Dendritic cell treated with granulocyte-macrophage colony-stimulating factor and Interleukin-4, amounts not matched to agents 40 ng/mL and 50 ng/mL, for 4 days (primary cell): Measurements from ENCODE around the gene PIPOX.

ENCODE experiments used
- H3K27ac Mint-ChIP-seq: one replicate; pipeline ENCODE4 v1.8.0; 2022; ENCODE audit warnings: mild to moderate bottlenecking, mixed read lengths
- H3K27me3 Mint-ChIP-seq: one replicate; pipeline ENCODE4 v1.8.0; 2022; ENCODE audit warnings: mild to moderate bottlenecking, mixed read lengths
- H3K36me3 Mint-ChIP-seq: one replicate; pipeline ENCODE4 v1.8.0; 2022; ENCODE audit warnings: low read depth, mixed read lengths
- H3K4me1 Mint-ChIP-seq: one replicate; pipeline ENCODE4 v1.8.0; 2022; ENCODE audit warnings: low read depth, mixed read lengths
- H3K4me3 Mint-ChIP-seq: one replicate; pipeline ENCODE4 v1.8.0; 2022; ENCODE audit warnings: mild to moderate bottlenecking, moderate library complexity, mixed read lengths
- H3K9me3 Mint-ChIP-seq: one replicate; pipeline ENCODE4 v1.8.0; 2022; ENCODE audit warnings: mixed read lengths
- intact Hi-C: fragments of 100-400 bp; cut with micrococcal nuclease; formaldehyde crosslinking; loops from one replicate; pipeline ENCODE4 v1.15.0; 2022

The PIPOX gene

DNA sequence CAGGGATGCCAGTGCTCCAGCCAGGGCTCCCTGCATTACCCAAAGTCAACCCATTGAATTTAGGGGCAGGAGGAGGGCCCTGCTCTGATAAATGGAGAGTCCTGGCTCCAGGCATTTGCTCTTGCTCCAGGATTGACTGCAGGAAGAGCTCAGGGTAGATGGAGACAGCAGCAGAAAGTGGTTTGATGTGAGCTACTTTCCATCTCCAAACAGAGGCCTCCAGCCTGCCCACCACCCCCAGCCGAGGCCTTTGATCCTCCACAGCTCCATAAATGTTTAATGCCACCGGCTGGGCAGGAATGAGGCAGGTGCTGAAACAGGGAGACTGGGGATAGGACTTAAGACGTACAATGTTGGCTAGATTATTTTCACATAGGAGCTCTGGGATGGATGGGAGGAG lies 32.8 kb upstream of the PIPOX start:
- Mint-ChIP-seq H3K27me3 (peaks cover 72% of the 10 kb centered on the region), H3K4me1 (peaks cover 11% of the 10 kb centered on the region), H3K36me3 (no peaks in the 10 kb centered on the region), H3K9me3 (no peaks in the 10 kb centered on the region), H3K27ac (no peak overlapping the region), H3K4me3 (no peak overlapping the region)
- intact Hi-C loops: no loop called here

DNA sequence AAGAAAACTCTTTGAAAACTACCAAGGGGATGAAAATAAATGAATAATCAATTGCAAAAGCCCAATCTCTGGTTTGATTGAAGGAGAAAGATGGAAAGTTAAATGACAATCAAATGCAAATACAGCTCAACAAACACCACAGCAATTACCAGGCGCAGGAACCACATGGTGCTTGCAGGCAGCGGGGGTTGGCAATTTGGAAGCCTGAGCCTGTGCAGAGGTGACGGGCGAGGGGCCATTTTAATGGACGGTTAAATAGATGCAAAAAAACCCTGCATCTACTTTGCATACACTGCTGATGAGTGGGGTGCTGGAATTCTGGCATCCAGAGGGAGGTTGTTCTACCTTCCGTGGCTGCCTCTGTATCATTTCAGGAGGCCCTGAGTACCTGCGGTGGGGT lies 32.4 kb upstream of the PIPOX start:
- no peaks in the 10 kb centered on the region for H3K9me3 Mint-ChIP-seq
- no peak overlapping the region for H3K27ac Mint-ChIP-seq
- H3K4me3 Mint-ChIP-seq: no peak overlapping the region
- H3K27me3 Mint-ChIP-seq: peaks cover 70% of the 10 kb centered on the region
- peaks cover 11% of the 10 kb centered on the region for H3K4me1 Mint-ChIP-seq
- H3K36me3 Mint-ChIP-seq: no peaks in the 10 kb centered on the region
- intact Hi-C loops: no loop called here

DNA sequence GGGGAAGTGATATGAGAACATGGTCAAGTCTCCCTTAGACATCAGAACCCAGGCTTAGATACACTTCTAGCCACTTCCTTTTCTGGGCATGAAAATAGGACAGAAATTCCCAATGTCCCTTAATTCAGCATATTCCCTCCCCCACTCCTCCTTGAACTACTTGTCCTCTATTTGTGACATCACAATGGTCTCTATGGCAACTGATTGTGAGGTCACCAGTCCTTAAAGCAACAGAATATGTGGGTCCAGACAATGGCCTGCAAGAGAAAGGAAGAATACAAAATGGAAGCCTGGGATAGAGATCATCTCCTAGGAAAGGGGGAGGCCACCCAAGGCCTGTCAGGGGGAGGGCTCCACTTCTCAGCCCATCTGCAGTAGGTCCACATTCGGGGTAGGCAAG lies 30.4 kb upstream of the PIPOX start:
- Mint-ChIP-seq H3K9me3 (no peaks in the 10 kb centered on the region), H3K27ac (no peak overlapping the region), H3K27me3 (peaks cover 71% of the 10 kb centered on the region), H3K4me1 (peaks cover 17% of the 10 kb centered on the region), H3K4me3 (no peak overlapping the region), H3K36me3 (no peaks in the 10 kb centered on the region)
- intact Hi-C loops: no loop called here

DNA sequence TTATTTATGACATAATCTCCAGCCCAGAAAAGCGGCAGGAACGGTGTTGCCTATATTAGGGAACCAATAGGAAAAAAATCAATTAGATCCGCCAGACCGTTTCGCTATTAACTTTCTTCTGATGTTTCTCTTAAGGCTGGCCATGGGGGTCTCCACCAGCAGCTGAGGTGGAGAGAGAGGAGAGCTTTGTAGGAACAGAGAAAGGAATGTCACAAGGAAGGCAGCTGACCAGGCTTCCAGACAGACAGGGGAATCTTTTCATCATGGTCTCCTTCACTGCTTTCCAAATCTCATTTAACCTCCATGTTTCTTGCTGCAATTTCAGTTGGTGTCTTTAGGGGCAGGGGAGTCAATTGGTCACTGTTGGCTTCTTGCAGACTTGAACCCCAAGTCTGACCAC lies 28.2 kb upstream of the PIPOX start:
- intact Hi-C loops: no loop called here
- H3K4me3 Mint-ChIP-seq: no peak overlapping the region
- peaks cover 27% of the 10 kb centered on the region for H3K4me1 Mint-ChIP-seq
- no peaks in the 10 kb centered on the region for H3K9me3 Mint-ChIP-seq
- no peaks in the 10 kb centered on the region for H3K36me3 Mint-ChIP-seq
- H3K27ac Mint-ChIP-seq: no peak overlapping the region
- peaks cover 75% of the 10 kb centered on the region for H3K27me3 Mint-ChIP-seq

DNA sequence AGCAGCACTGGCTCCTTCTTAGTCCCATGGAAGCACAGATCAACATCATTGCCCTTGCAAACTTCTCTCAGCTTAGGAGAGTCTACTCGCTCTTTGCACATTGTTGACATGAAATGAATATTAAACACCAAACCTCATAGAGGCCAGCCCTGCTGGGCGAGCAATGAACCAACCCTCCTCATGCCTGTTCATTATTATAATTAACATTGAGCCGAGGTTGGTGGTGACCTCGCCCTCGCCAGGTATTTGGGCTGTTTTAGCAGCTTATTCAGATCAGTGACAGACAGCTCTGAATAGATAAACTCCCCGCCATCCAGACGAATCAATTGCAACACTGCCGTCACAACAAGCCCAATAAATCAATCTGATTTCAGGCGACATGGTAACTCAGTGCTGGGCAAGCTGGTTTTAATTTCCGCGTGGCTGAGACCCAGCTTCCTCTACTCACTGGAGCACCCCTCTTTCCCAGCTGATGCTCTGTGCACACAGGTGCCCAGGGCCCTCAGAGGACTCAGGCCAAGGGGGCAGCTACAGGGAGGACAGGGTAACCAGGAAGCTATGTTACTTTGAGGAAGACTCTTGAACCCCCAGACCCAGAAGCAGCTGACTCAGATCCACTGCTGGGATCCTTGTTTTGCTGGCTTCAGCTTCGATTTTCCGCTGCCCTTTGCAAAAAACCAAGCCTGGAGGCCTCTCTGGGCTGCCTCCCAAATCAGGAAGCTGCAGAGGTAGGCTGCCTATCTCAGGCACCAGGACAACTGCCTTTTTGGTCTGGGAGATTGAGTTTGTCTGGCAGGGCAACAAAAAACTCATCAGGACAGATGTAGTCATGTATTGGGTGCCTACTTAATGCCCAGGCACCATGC lies 26.4 kb upstream of the PIPOX start:
- H3K4me1 Mint-ChIP-seq: peaks cover 44% of the 10 kb centered on the region
- intact Hi-C loops: no loop called here
- no peaks in the 10 kb centered on the region for H3K36me3 Mint-ChIP-seq
- H3K9me3 Mint-ChIP-seq: no peaks in the 10 kb centered on the region
- H3K27me3 Mint-ChIP-seq: peaks cover 75% of the 10 kb centered on the region
- no peak overlapping the region for H3K4me3 Mint-ChIP-seq
- H3K27ac Mint-ChIP-seq: peak overlapping the region; percentile 61

DNA sequence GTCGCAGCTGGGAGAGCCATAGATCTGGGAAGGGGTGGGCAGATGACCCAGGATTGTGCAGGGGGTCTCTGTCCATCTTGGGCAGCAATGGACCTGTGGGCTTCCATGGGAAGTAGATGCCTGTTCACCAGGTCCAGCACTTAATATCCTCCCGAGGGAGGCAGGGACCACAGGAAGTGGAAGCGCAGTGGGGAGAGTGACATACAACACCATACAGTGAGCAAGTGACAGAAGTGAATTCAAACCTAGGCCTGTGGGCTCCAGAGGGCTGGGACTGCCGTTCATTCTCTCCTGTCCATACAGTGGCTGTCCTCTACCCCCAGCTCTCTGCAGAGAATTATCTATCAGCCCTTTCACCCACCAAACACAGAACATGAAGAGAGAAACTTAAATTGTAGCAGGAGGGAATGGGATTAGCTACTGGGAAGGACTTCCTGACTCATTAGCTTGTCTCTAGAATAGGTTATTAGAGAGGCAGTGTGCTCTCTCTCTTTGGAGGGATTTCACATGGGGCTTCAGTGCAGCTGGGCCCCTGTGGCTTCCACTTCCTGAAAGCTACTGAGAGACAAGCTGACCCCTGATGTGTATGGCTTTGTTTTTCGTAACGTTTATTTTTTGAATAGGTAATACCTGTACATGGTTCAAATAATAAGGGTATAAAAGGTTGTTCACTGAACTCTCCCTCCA lies 24.0 kb upstream of the PIPOX start:
- Mint-ChIP-seq H3K4me3 (no peak overlapping the region), H3K27me3 (peaks cover 84% of the 10 kb centered on the region), H3K36me3 (no peaks in the 10 kb centered on the region), H3K27ac (no peak overlapping the region), H3K9me3 (no peaks in the 10 kb centered on the region), H3K4me1 (peaks cover 40% of the 10 kb centered on the region)
- intact Hi-C loops: no loop called here

DNA sequence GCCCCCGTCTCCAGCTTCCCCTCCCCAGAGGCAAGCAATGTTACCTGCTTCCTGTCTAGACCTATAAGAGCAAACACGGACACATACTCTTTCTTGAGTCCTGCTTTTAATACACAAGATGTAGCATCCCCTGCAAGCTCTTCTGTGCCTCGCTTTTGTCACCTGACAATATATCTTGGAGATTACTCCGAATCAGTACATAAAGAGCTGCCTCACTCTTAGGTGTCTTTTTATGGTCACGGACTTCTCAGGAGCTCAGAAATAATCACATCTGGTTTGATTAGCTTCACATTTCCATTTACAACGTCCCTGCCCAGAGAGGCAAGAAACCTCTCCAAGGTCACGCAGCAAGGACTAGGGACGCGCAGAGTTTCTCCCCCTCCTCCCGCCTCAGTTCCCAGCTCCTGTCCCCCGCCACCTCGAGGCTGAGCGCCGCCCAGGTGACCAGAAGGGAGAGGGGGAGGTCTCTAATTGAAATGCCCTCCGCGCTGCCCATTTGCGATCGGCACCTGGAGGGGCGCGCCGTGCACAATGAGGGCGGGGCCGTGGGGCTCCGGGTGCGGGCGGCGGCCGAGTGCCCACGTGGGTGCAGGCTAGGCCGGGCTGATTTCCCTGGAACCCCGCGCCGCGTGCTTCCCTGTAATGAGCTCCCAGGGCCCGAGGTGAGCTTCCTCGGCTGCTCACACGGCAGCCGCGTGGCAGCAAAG lies 23.3 kb upstream of the PIPOX start:
- H3K27me3 Mint-ChIP-seq: peaks cover 85% of the 10 kb centered on the region
- H3K4me1 Mint-ChIP-seq: peaks cover 40% of the 10 kb centered on the region
- intact Hi-C loops: no loop called here
- H3K36me3 Mint-ChIP-seq: no peaks in the 10 kb centered on the region
- H3K4me3 Mint-ChIP-seq: no peak overlapping the region
- H3K9me3 Mint-ChIP-seq: no peaks in the 10 kb centered on the region
- no peak overlapping the region for H3K27ac Mint-ChIP-seq

DNA sequence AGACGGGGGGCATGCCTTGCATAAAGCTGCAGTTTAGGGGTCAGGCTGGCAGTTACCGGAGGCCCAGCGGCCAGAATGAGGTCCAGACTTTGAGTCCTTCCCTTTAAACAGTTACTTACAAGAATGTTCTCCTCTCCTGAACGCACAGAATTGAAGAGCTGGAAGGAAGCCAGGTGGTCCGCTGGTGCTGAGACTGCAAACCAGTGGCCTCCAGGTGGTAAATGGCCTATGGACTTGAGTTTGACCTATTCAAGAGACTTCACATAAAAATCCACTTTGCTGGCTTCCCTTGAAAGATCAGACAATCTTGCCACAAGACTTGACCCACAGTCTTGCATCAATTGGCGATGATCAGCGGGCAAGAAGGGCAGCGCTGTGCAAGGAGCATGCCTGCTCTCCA lies 22.4 kb upstream of the PIPOX start:
- peaks cover 88% of the 10 kb centered on the region for H3K27me3 Mint-ChIP-seq
- no peaks in the 10 kb centered on the region for H3K9me3 Mint-ChIP-seq
- no peak overlapping the region for H3K4me3 Mint-ChIP-seq
- no peaks in the 10 kb centered on the region for H3K36me3 Mint-ChIP-seq
- H3K4me1 Mint-ChIP-seq: peaks cover 40% of the 10 kb centered on the region
- intact Hi-C loops: no loop called here
- H3K27ac Mint-ChIP-seq: no peak overlapping the region

DNA sequence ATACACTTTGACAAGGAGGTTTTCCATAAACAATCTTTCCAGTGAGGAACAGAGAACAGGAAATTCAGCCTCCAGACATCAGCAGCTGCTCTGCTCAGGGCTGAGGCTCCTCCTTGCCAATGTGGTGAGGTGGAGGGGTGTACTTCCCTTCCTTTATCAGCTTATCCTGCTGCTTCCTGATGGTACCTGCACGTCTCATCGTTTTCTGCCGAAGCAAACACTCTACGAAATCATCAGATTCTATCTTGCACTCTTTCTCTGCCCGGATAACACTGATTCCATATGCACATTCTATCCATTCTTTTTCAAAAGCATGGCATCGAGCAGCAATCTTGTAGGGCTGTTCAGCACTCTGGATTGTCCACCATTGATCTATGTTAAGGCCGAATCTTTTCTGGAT lies 21.7 kb upstream of the PIPOX start:
- H3K27ac Mint-ChIP-seq: peak overlapping the region; percentile 38
- H3K9me3 Mint-ChIP-seq: no peaks in the 10 kb centered on the region
- intact Hi-C loops: no loop called here
- no peak overlapping the region for H3K4me3 Mint-ChIP-seq
- H3K27me3 Mint-ChIP-seq: peaks cover 84% of the 10 kb centered on the region
- no peaks in the 10 kb centered on the region for H3K36me3 Mint-ChIP-seq
- peaks cover 40% of the 10 kb centered on the region for H3K4me1 Mint-ChIP-seq

DNA sequence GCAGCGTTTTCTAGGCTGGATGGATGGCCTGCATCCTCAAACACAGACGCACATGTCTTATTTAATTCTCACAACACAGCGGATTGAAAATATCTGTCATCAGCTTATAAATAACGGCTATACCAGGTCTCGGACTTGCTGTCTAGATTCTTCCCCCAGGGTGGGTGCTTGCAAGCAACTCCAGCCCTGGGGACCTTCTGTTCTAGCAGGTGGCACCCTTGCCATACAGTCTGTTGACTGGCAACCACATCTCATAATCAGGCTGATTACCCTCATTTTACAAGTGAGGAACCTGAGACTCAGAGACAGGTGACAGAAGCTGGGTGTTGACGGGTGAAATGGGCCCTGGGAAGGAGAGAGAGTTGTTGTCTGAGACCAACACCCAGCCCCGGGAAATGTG lies 20.9 kb upstream of the PIPOX start:
- Mint-ChIP-seq H3K36me3 (no peaks in the 10 kb centered on the region), H3K27me3 (peaks cover 83% of the 10 kb centered on the region), H3K4me1 (peaks cover 38% of the 10 kb centered on the region), H3K9me3 (no peaks in the 10 kb centered on the region), H3K4me3 (no peak overlapping the region), H3K27ac (no peak overlapping the region)
- intact Hi-C loops: no loop called here

DNA sequence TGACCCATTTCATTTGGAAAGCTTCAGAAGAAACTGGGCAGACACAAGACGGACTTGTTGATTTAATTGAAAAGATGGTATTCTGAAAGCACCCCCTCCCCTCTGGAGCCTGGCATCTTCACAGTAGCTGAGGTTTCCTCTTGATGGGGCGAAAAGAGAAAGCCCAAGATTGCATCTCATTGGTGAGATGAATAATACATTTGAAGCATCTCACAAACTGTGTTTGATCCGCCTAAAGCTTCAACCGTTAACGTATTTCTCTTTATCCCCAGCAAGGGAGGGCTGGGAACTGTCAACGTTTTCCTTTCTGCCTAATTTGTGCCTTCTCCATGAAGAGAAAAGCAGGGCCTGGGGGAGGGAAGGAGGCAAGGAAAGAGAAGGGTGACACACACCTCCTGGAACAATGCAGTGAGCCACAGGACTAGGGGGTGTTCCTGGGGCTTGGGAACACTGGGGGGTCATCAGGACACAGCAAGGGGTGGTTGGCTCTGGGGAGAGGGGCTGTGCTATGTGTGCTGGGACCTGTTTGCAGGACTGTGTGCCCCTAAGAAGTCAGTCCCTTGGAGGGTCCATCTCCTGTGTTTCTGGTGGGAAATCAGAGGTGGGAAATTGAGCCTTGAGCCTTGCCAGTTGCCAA lies 18.5 kb upstream of the PIPOX start:
- Mint-ChIP-seq H3K4me1 (peaks cover 38% of the 10 kb centered on the region), H3K36me3 (no peaks in the 10 kb centered on the region), H3K27ac (no peak overlapping the region), H3K4me3 (no peak overlapping the region), H3K9me3 (no peaks in the 10 kb centered on the region), H3K27me3 (peaks cover 77% of the 10 kb centered on the region)
- intact Hi-C loops: no loop called here

DNA sequence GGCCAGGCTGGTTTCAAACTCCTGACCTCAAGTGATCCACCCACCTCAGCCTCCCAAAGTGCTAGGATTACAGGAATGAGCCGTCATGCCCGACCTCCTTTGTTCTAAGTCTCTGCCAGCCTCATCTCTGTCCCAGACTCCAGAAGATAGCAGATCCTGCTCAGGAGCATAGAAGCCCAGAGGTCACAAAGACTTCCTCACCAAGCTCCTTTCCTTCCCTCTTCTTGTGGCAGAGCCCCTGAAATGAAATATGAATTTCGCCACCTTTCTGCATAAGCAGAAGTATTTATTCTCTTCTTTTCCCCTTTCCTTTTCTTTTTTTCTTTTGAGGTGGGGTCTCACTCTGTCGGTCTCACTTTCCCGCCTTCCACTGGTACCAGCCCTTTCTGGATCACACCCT lies 11.5 kb upstream of the PIPOX start:
- Mint-ChIP-seq H3K9me3 (peaks cover 16% of the 10 kb centered on the region), H3K4me3 (no peak overlapping the region), H3K4me1 (peaks cover 47% of the 10 kb centered on the region), H3K27ac (no peak overlapping the region), H3K27me3 (peaks cover 55% of the 10 kb centered on the region), H3K36me3 (peaks cover 6% of the 10 kb centered on the region)
- intact Hi-C loops: loop anchor here (5.0 kb wide), 1 partner anchor 36 kb away; no protein-coding TSS in a partner anchor

DNA sequence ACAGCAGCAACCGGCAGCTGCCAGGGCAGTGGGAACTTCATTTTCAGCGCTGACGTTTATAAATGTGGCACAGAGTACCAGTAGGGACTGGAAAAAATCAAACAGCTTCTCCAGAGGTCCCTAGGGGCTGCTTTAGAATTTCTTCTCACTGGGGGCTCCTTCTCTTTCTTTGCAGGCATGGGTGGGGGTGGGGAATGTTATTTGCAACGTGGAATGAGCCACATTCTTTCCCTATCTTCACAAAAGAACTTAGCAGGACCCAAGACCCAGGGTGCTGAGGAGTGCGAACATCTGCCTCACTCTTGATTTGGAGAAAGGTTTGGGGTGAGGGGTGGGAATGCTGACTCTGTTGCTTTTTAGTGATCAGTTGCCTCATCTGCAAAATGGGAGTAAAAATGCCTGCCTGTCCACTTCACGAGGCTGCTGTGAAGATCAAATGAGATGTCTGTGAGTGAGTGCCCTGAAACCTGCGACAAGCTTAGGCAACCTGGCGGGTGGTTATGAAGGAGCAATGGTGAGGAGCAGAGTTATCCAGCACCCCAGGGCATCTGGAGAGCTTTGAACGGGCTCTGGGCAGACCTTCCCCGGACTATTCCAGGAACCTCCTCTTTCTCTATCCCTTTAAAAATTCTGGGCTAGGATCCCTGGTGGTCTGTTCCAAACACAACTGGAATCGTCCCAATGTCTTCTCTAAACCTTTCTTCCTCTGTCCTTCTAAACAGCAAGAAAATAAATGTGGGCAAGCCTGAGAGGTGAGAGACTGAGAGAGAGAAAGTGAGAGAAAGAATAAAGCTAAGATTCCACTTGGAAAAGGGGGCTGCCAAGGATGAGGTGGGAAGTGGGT lies 10.7 kb upstream of the PIPOX start:
- intact Hi-C loops: loop anchor here (5.0 kb wide), 1 partner anchor 35 kb away; no protein-coding TSS in a partner anchor
- Mint-ChIP-seq H3K4me3 (no peak overlapping the region), H3K36me3 (peaks cover 6% of the 10 kb centered on the region), H3K27me3 (peaks cover 48% of the 10 kb centered on the region), H3K9me3 (peaks cover 16% of the 10 kb centered on the region), H3K27ac (no peak overlapping the region), H3K4me1 (peaks cover 41% of the 10 kb centered on the region)
